HCT116 (cell line): Measurements from ENCODE around the gene MIDN. TPM values are rescaled to one million over a fixed set of nuclear protein-coding genes. Genes with fewer than 3 reads are reported as not detected.

Experiments
- ATAC-seq: fragments of 200-7000 bp; cut with Tn5 transposase; 2 replicates; pipeline ENCODE4 v1.9.1; 2020; ENCODE audit warnings: mild to moderate bottlenecking, moderate library complexity
- BruUV-seq: library from RNA; stranded (reverse); fragments of 400-500 nt; replicated peaks from 2 replicates; lab custom pipeline; 2021; lab: Mats Ljungman, UMichigan
- CTCF ChIA-PET: fragments of 300-600 bp; sonication (Branson Sonifier 250); formaldehyde crosslinking; loops from one replicate; lab custom pipeline; 2021; ENCODE audit warnings: antibody characterized with exemption; lab: Charles Lee
- POLR2A ChIA-PET: fragments of 300-600, 350-600 bp; sonication (Branson Sonifier 250); formaldehyde crosslinking; loops from one replicate; lab custom pipeline; 2021; ENCODE audit warnings: antibody characterized with exemption; lab: Charles Lee
- RAD21 ChIA-PET, 2 experiments: fragments of 300-600 bp; sonication (Branson Sonifier 250); formaldehyde crosslinking; loops; one replicate each; lab custom pipeline; 2023; ENCODE audit warnings: low total read pairs in 2 of 2; ENCODE audit not compliant: uncharacterized antibody in 2 of 2, unreplicated experiment in 2 of 2, low non-redundant PET in 1 of 2; lab: Charles Lee
- DNase-seq: peaks from one replicate; pipeline ENCODE4 v3.0.0-alpha.2; 2010; ENCODE audit warnings: low read depth, low spot score
- H2AFZ ChIP-seq: fragments of 200-600 bp; shearing (Covaris generic), sonication (generic); 2 replicates; pipeline ENCODE4 v1.6.1; 2017; ENCODE audit warnings: low read depth, mixed run types, mixed read lengths, antibody characterized with exemption, low read length; ENCODE audit not compliant: poor library complexity, severe bottlenecking
- H3K27ac ChIP-seq: 2 replicates; pipeline ENCODE4 v1.5.1; 2012; ENCODE audit warnings: low read depth, low read length
- H3K27me3 ChIP-seq: fragments of 200-600 bp; sonication (generic); 2 replicates; pipeline ENCODE4 v1.6.1; 2016; ENCODE audit warnings: mixed run types, low read length, mixed read lengths; ENCODE audit not compliant: insufficient read depth
- H3K36me3 ChIP-seq, 2 experiments: fragments of 200-500 bp in 1 of 2; fragments of 200-600 bp in 1 of 2; sonication (Bioruptor generic) in 1 of 2; sonication (generic) in 1 of 2; 2 replicates each; pipeline versions ENCODE4 v1.5.1 to v1.6.1; 2014 to 2016; ENCODE audit warnings: low read length in 2 of 2, inconsistent platforms in 1 of 2, mixed read lengths in 1 of 2, mixed run types in 1 of 2; ENCODE audit not compliant: insufficient read depth in 2 of 2, control insufficient read depth in 1 of 2
- H3K4me1 ChIP-seq, 2 experiments: fragments of 200-600 bp in 1 of 2; sonication (generic) in 1 of 2; 2 replicates each; pipeline versions ENCODE4 v1.5.1 to v1.6.1; 2012 to 2017; ENCODE audit warnings: low read length in 2 of 2, inconsistent platforms in 1 of 2, mild to moderate bottlenecking in 1 of 2, mixed read lengths in 1 of 2, mixed run types in 1 of 2, moderate library complexity in 1 of 2; ENCODE audit not compliant: insufficient read depth in 2 of 2, control insufficient read depth in 1 of 2
- H3K4me2 ChIP-seq: fragments of 200-600 bp; sonication (generic); 2 replicates; pipeline ENCODE4 v1.6.1; 2017; ENCODE audit warnings: mixed run types, low read length, mixed read lengths
- H3K4me3 ChIP-seq, 2 experiments: fragments of 200-600 bp in 1 of 2; sonication (generic) in 1 of 2; replicated peaks in 1 of 2; 2 replicates each; pipeline ENCODE4 v1.5.1; 2011 to 2016; ENCODE audit warnings: low read length in 2 of 2, control low read depth in 1 of 2, low read depth in 1 of 2, mild to moderate bottlenecking in 1 of 2, mixed read lengths in 1 of 2, mixed run types in 1 of 2
- H3K79me2 ChIP-seq: fragments of 200-600 bp; sonication (generic); 2 replicates; pipeline ENCODE4 v1.6.1; 2017; ENCODE audit warnings: mild to moderate bottlenecking, mixed run types, low read length, moderate library complexity, mixed read lengths; ENCODE audit not compliant: insufficient read depth
- H3K9ac ChIP-seq: fragments of 200-600 bp; sonication (generic); 2 replicates; pipeline ENCODE4 v1.6.1; 2016; ENCODE audit warnings: low read length, mixed read lengths
- H3K9me2 ChIP-seq: fragments of 200-600 bp; sonication (generic), shearing (Covaris generic); 2 replicates; pipeline ENCODE4 v1.6.1; 2017; ENCODE audit warnings: mixed run types, mild to moderate bottlenecking, moderate library complexity; ENCODE audit not compliant: insufficient read depth
- H3K9me3 ChIP-seq, 2 experiments: fragments of 200-500 bp in 1 of 2; fragments of 200-600 bp in 1 of 2; sonication (Bioruptor generic) in 1 of 2; sonication (generic) in 1 of 2; 2 replicates each; pipeline ENCODE4 v1.6.1; 2014 to 2017; ENCODE audit warnings: low read length in 2 of 2, mixed read lengths in 2 of 2, inconsistent platforms in 1 of 2, low read depth in 1 of 2, mild to moderate bottlenecking in 1 of 2, mixed run types in 1 of 2, moderate library complexity in 1 of 2; ENCODE audit not compliant: control insufficient read depth in 1 of 2, insufficient read depth in 1 of 2
- H4K20me1 ChIP-seq: fragments of 200-600 bp; sonication (generic), shearing (Covaris generic); 2 replicates; pipeline ENCODE4 v1.6.1; 2017; ENCODE audit warnings: mixed run types, mild to moderate bottlenecking, moderate library complexity; ENCODE audit not compliant: insufficient read depth
- CBX3 ChIP-seq: IDR thresholded peaks from 2 replicates; pipeline ENCODE4 v1.6.1; 2012; ENCODE audit warnings: low read depth
- CEBPB ChIP-seq: IDR thresholded peaks from 2 replicates; pipeline ENCODE4 v1.6.1; 2012; ENCODE audit warnings: low read depth
- ELF1 ChIP-seq: IDR thresholded peaks from 2 replicates; pipeline ENCODE4 v1.6.1; 2012; ENCODE audit warnings: low read depth, borderline replicate concordance
- EZH2phosphoT487 ChIP-seq: fragments of 200-600 bp; IDR thresholded peaks from 2 replicates; pipeline ENCODE4 v1.6.1; 2018; ENCODE audit warnings: antibody characterized with exemption, borderline replicate concordance
- FOSL1 ChIP-seq: IDR thresholded peaks from 2 replicates; pipeline ENCODE4 v1.6.1; 2012; ENCODE audit warnings: low read depth
- JUND ChIP-seq: IDR thresholded peaks from 2 replicates; pipeline ENCODE4 v1.6.1; 2012
- POLR2AphosphoS5 ChIP-seq: IDR thresholded peaks from 2 replicates; pipeline ENCODE4 v1.6.1; 2011; ENCODE audit warnings: mild to moderate bottlenecking, low read depth, low read length, moderate library complexity
- RAD21 ChIP-seq: IDR thresholded peaks from 2 replicates; pipeline ENCODE4 v1.6.1; 2012; ENCODE audit warnings: low read depth, mild to moderate bottlenecking
- SIN3A ChIP-seq: IDR thresholded peaks from 2 replicates; pipeline ENCODE4 v1.6.1; 2012; ENCODE audit warnings: low read depth
- TCF7L2 ChIP-seq: IDR thresholded peaks from 2 replicates; pipeline ENCODE4 v1.7.0; 2011; ENCODE audit warnings: borderline replicate concordance, inconsistent platforms; ENCODE audit not compliant: insufficient read depth, insufficient read length; ENCODE audit errors: extremely low read depth
- YY1 ChIP-seq: IDR thresholded peaks from 2 replicates; pipeline ENCODE4 v1.6.1; 2011; ENCODE audit warnings: low read length, low read depth, moderate library complexity, mild to moderate bottlenecking; ENCODE audit not compliant: insufficient replicate concordance; ENCODE audit errors: extremely low read depth
- ZFX ChIP-seq: fragments of 450-650 bp; IDR thresholded peaks from 2 replicates; pipeline ENCODE4 v1.6.1; 2017
- ZNF274 ChIP-seq: fragments of 200-500 bp; sonication (Bioruptor generic); IDR thresholded peaks from 2 replicates; pipeline ENCODE4 v1.6.1; 2014; ENCODE audit warnings: mild to moderate bottlenecking, low read depth, low read length, inconsistent platforms
- intact Hi-C: fragments of 100-400 bp; cut with micrococcal nuclease; formaldehyde crosslinking; loops from 2 replicates; pipeline ENCODE4 v1.10.0; 2022
- total RNA-seq: library from RNA; stranded (reverse); gene quantifications from one replicate; pipeline ENCODE4 v1.2.1, GENCODE V29; 2021; ENCODE audit not compliant: unreplicated experiment
- TF ChIP-seq, protein P1 (sequence below): IDR thresholded peaks from 2 replicates; pipeline ENCODE4 v1.6.1; 2012; ENCODE audit warnings: low read depth
- TF ChIP-seq, protein P2 (sequence below): IDR thresholded peaks from 2 replicates; pipeline ENCODE4 v1.6.1; 2011; ENCODE audit warnings: mild to moderate bottlenecking, low read length, moderate library complexity; ENCODE audit not compliant: insufficient replicate concordance; ENCODE audit errors: extremely low read depth
- TF ChIP-seq, protein P3 (sequence below), 3 experiments: fragments of 200-600 bp in 1 of 3; sonication (generic) in 1 of 3; IDR thresholded peaks in 2 of 3; conservative IDR thresholded peaks in 1 of 3; 2 replicates each; pipeline ENCODE4 v1.5.1; 2012 to 2017; ENCODE audit warnings: low read depth in 2 of 3, low read length in 2 of 3, antibody characterized with exemption in 1 of 3, borderline replicate concordance in 1 of 3, control low read depth in 1 of 3, mild to moderate bottlenecking in 1 of 3, mixed read lengths in 1 of 3, mixed run types in 1 of 3, moderate library complexity in 1 of 3; ENCODE audit not compliant: insufficient read depth in 1 of 3
- TF ChIP-seq, protein P4 (sequence below): IDR thresholded peaks from 2 replicates; pipeline ENCODE4 v1.6.1; 2012

MIDN gene
- total RNA-seq, 1 experiment from 2014 or later, result 146 TPM

DNA sequence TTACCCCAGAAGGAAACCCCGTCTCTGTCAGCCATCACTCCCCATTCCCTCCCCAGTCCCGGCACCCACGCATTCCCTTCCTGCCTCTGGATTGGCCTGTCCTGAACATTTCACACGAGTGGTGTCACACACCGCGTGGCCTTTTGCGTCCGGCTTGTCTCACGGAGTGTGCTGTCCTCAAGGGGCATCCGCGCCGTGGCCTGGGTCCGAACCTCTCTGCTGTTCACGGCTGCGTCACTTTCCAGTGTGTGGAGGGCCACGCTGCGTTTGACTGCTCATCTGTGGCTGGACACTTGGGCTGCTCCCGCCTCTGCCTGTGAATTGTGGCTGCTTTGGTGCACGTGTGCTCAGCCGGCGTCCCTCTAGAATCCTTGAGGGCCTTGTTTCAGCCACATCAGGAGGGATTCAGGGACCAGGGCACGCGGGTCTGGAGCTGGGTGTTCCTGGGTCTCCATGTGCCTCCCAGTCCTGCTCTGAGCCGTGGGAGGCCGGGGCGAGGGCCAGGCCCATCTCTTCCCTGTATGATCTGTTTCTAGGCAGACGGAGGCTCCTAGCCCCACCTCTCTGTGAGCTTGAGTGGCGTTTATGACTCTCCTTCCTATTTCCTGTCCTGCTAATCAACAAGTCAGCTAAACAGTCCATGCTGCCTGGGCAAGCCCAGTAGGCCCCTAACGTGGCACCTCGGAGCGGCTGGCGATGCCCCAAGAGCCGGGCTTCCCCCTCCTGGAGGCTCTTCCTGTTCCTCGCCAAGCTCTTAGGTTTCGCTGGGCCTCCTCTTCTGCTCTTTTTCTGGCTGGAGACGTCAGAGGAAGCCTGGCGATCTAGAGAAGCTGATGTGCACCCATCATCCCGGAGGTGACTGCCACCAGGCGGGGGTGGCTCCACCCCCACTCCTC lies 34.7 kb upstream of the MIDN start:
- Histone ChIP-seq H3K9ac (peak overlapping the region; percentile 23; the same call in 1 of the 2 replicates), H4K20me1 (no peaks in the 10 kb centered on the region), H3K27me3 (no peaks in the 10 kb centered on the region), H3K9me2 (no peaks in the 10 kb centered on the region), H3K79me2 (peaks cover 99% of the 10 kb centered on the region), H2AFZ (no peak overlapping the region), H3K9me3 (no peaks in the 10 kb centered on the region), H3K4me3 (no peak overlapping the region), H3K4me1 (peaks cover 26 to 71% of the 10 kb centered on the region in 2 experiments), H3K4me2 (no peak overlapping the region), H3K36me3 (peaks cover 2 to 24% of the 10 kb centered on the region in 2 experiments; a peak in 2 of 4 replicates), H3K27ac (peak overlapping the region; percentile 56; the same call in 1 of the 2 replicates)
- ChIA-PET CTCF (interaction anchor here (1.0 to 1.2 kb wide), 2 partner anchors 31 to 100 kb away, joined by 3 to 4 read pairs; no protein-coding TSS in a partner anchor), POLR2A (interaction anchor here (0.6 kb wide), 1 partner anchor 112 kb away, joined by 3 read pairs; no protein-coding TSS in a partner anchor), RAD21 (no interaction called here)
- ATAC-seq (no peak), DNase-seq (no peak)
- intact Hi-C loops, result no loop called here
- TF ChIP-seq, protein P1, sequence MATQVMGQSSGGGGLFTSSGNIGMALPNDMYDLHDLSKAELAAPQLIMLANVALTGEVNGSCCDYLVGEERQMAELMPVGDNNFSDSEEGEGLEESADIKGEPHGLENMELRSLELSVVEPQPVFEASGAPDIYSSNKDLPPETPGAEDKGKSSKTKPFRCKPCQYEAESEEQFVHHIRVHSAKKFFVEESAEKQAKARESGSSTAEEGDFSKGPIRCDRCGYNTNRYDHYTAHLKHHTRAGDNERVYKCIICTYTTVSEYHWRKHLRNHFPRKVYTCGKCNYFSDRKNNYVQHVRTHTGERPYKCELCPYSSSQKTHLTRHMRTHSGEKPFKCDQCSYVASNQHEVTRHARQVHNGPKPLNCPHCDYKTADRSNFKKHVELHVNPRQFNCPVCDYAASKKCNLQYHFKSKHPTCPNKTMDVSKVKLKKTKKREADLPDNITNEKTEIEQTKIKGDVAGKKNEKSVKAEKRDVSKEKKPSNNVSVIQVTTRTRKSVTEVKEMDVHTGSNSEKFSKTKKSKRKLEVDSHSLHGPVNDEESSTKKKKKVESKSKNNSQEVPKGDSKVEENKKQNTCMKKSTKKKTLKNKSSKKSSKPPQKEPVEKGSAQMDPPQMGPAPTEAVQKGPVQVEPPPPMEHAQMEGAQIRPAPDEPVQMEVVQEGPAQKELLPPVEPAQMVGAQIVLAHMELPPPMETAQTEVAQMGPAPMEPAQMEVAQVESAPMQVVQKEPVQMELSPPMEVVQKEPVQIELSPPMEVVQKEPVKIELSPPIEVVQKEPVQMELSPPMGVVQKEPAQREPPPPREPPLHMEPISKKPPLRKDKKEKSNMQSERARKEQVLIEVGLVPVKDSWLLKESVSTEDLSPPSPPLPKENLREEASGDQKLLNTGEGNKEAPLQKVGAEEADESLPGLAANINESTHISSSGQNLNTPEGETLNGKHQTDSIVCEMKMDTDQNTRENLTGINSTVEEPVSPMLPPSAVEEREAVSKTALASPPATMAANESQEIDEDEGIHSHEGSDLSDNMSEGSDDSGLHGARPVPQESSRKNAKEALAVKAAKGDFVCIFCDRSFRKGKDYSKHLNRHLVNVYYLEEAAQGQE, result no peak
- TF ChIP-seq JUND, result no peak
- TF ChIP-seq, protein P2, sequence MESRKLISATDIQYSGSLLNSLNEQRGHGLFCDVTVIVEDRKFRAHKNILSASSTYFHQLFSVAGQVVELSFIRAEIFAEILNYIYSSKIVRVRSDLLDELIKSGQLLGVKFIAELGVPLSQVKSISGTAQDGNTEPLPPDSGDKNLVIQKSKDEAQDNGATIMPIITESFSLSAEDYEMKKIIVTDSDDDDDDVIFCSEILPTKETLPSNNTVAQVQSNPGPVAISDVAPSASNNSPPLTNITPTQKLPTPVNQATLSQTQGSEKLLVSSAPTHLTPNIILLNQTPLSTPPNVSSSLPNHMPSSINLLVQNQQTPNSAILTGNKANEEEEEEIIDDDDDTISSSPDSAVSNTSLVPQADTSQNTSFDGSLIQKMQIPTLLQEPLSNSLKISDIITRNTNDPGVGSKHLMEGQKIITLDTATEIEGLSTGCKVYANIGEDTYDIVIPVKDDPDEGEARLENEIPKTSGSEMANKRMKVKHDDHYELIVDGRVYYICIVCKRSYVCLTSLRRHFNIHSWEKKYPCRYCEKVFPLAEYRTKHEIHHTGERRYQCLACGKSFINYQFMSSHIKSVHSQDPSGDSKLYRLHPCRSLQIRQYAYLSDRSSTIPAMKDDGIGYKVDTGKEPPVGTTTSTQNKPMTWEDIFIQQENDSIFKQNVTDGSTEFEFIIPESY, result no peak
- TF ChIP-seq ZFX, result no peak
- no peak for TF ChIP-seq TCF7L2
- TF ChIP-seq CEBPB, result no peak
- no peak for TF ChIP-seq FOSL1
- TF ChIP-seq, protein P3, sequence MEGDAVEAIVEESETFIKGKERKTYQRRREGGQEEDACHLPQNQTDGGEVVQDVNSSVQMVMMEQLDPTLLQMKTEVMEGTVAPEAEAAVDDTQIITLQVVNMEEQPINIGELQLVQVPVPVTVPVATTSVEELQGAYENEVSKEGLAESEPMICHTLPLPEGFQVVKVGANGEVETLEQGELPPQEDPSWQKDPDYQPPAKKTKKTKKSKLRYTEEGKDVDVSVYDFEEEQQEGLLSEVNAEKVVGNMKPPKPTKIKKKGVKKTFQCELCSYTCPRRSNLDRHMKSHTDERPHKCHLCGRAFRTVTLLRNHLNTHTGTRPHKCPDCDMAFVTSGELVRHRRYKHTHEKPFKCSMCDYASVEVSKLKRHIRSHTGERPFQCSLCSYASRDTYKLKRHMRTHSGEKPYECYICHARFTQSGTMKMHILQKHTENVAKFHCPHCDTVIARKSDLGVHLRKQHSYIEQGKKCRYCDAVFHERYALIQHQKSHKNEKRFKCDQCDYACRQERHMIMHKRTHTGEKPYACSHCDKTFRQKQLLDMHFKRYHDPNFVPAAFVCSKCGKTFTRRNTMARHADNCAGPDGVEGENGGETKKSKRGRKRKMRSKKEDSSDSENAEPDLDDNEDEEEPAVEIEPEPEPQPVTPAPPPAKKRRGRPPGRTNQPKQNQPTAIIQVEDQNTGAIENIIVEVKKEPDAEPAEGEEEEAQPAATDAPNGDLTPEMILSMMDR (IDR thresholded peaks at IDR 0.05 in 2 of 3, conservative IDR thresholded peaks at IDR 0.05 in 1 of 3; ENCODE audit: borderline replicate concordance in 1 of 3, insufficient read depth in 1 of 3, low read depth in 2 of 3, low read length in 2 of 3), result no peak
- no peak for TF ChIP-seq ZNF274
- no peak for TF ChIP-seq POLR2AphosphoS5
- TF ChIP-seq RAD21, result no peak
- no peak for TF ChIP-seq SIN3A
- no peak for TF ChIP-seq EZH2phosphoT487
- TF ChIP-seq CBX3, result no peak
- TF ChIP-seq ELF1, result no peak
- TF ChIP-seq YY1, result no peak
- TF ChIP-seq, protein P4, sequence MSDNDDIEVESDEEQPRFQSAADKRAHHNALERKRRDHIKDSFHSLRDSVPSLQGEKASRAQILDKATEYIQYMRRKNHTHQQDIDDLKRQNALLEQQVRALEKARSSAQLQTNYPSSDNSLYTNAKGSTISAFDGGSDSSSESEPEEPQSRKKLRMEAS, result no peak
- BruUV-seq, result no TSS peak
